Cardiac fibroblast (primary cell): ENCODE measurements around the gene ZNF148.

Source experiments
- DNase-seq, 2 donors: peaks; one replicate each; pipeline versions ENCODE4 v3.0.0 to v3.0.0-alpha.2; 2010; ENCODE audit warnings: low read depth in 2 of 2
- H3K4me3 ChIP-seq, 2 donors: replicated peaks in 1 of 2; 1 replicate in 1 of 2; 2 replicates in 1 of 2; pipeline ENCODE4 v1.5.1; 2011; ENCODE audit warnings: low read depth in 2 of 2, low read length in 2 of 2, mild to moderate bottlenecking in 2 of 2, moderate library complexity in 1 of 2
- CTCF ChIP-seq: IDR thresholded peaks from one replicate; pipeline ENCODE4 v1.5.1; 2011; ENCODE audit warnings: low read depth, mild to moderate bottlenecking, low read length, inconsistent platforms

Gene ZNF148

DNA sequence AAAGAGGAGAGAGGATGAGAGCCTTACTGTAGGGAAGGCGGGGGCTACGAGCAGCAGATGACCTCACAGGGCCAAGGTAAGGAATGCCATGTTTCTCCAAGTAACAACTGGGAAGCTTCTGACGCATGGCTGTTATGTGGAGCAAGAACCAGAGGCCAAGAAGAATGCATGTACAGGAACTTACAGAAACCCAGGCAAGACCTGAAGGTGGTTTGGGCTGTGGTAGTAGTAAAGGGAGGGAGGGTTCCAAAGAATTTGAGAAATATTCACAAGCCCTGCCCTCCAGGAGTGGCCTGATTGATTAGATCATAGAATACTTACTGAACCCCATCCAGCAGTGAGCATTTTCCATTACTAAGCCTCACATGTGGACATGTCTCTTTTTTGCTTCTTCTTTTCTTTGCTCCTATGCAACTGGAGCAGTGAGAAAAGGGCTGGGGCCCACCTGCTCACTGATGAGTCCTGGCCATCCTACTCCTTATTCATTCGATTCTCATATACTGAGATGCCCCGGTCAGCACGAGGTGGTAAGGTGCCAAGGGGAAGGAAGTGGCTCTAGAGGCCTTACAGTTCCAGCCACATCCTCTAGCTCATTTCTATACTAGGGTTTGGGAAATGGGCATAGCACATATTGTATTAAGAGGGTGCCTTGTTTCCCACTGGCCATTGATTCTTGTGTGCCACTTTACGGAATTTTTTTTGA lies 154.2 kb downstream of the ZNF148 start:
- TF ChIP-seq CTCF = no peak
- H3K4me3 ChIP-seq = no peak overlapping the region
- peak in 1 of 2 donors; percentile 20 for DNase-seq

GRCh38 chr3:125220183-125220582 lies 154.9 kb downstream of the ZNF148 start:
- DNase-seq = no peak
- H3K4me3 ChIP-seq = no peak overlapping the region

DNA sequence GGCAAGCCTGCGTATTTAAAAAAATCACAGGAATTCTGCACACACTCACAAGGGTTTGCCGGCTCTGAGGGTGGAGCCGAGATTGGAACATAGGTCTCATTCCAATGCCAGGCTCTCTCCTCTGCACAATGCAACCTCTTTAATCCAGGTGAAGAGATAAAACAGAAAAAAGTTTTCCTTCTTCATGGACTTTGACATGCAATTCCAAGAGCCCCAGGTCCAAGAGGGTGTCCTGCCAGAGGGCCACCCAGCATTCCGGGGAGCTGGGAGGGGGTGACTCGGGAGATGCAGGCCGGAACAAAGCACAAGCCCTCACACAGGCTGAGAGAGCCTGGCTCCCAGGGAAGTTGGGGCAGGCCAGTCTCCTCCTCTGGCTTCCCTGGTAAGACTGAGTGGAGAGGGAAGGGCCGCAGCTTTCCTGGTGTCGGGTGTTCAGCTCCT lies 155.8 kb downstream of the ZNF148 start:
- no peak for DNase-seq
- no peak overlapping the region for H3K4me3 ChIP-seq
- no peak for TF ChIP-seq CTCF

More at GRCh38 chr3:125220183-125220582, 154.9 kb downstream of the ZNF148 start:
- TF ChIP-seq CTCF = no peak

- TF ChIP-seq CTCF = no peak
- peak in 1 of 2 donors; percentile 30 for DNase-seq
These were observed 160.4 kb downstream of the ZNF148 start for GRCh38 chr3:125214738-125215137.

DNA sequence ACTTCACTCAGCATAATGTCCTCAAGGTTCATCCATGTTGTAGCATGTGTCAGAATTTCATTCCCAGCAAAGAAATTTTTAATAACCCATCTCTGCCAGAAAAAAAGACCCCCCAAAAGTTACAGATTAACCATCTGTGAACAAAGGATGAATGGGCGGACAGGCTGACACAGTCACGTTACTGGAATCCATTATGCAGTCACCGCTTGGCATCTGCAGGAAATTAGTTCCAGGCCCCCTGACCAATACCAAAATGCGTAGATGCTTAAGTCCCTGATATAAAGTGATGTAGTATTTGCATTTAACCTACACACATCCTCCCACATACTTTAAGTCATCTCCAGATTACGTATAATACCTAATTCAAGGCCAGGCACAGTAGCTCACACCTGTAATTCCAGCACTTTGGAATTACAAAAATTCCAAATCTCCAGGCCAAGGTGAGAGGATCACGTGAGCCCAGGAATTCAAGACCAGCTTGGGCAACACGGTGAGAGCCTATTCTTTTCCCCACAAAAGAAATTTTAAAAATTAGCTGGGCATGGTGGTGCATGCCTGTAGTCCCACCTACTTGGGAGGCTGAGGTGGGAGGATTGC lies 161.1 kb downstream of the ZNF148 start:
- TF ChIP-seq CTCF = no peak
- no peak overlapping the region for H3K4me3 ChIP-seq
- peak; percentile 19 to 38 for DNase-seq

More at GRCh38 chr3:125214738-125215137, 160.4 kb downstream of the ZNF148 start:
- no peak overlapping the region for H3K4me3 ChIP-seq

DNA sequence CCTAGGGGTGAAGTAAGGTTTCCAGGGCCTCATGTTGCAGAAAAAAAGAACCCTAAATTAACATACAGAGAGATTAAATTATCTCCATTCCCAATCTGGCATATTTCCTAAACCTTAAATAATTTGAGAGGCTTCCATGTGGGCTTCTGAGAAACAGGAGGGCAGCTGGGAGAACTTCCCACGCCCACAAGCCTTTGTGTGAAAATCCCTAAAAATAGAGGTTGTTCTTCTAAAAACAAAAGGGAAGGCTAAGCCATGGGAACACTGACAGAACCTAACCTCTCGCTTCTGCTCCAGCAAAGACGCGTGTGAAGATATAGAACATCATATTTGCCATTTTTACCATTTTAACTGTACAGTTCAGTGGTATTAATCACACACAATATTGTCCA lies 161.8 kb downstream of the ZNF148 start:
- no peak for DNase-seq
- TF ChIP-seq CTCF = no peak
- H3K4me3 ChIP-seq = no peak overlapping the region
